Progenitor cell of endocrine pancreas (in vitro differentiated cells): Measurements from ENCODE around the gene FGD4. TPM values are rescaled to one million over a fixed set of nuclear protein-coding genes. Genes with fewer than 3 reads are reported as not detected.

Experiments
- DNase-seq: peaks from one replicate; pipeline ENCODE4 v3.0.0; 2021; ENCODE audit warnings: low spot score; ENCODE audit not compliant: unreplicated experiment
- H3K27ac Mint-ChIP-seq: 2 replicates; pipeline ENCODE4 v1.8.0; 2021; ENCODE audit warnings: mild to moderate bottlenecking, moderate library complexity, mixed read lengths
- H3K27me3 Mint-ChIP-seq: 2 replicates; pipeline ENCODE4 v1.8.0; 2021; ENCODE audit warnings: mixed read lengths
- H3K36me3 Mint-ChIP-seq: 2 replicates; pipeline ENCODE4 v1.8.0; 2022; ENCODE audit warnings: mixed read lengths; ENCODE audit not compliant: insufficient read depth
- H3K4me1 Mint-ChIP-seq: 2 replicates; pipeline ENCODE4 v1.8.0; 2021; ENCODE audit warnings: low read depth, mixed read lengths
- H3K4me3 Mint-ChIP-seq: 2 replicates; pipeline ENCODE4 v1.8.0; 2021; ENCODE audit warnings: low read depth, mild to moderate bottlenecking, moderate library complexity, mixed read lengths
- H3K9me3 Mint-ChIP-seq: 2 replicates; pipeline ENCODE4 v1.8.0; 2021; ENCODE audit warnings: low read depth, mixed read lengths
- total RNA-seq: library from RNA; stranded (reverse); gene quantifications from 2 replicates; pipeline ENCODE4 v1.2.1, GENCODE V29; 2021
- TF ChIP-seq, protein P1 (sequence below): fragments of 200-600 bp; sonication (generic); IDR thresholded peaks from one replicate; pipeline ENCODE4 v1.5.0; 2021; ENCODE audit warnings: antibody characterized with exemption, mild to moderate bottlenecking; ENCODE audit not compliant: unreplicated experiment

The FGD4 gene
- total RNA-seq, 1 donor from 2014 or later, result 83.8 TPM

DNA sequence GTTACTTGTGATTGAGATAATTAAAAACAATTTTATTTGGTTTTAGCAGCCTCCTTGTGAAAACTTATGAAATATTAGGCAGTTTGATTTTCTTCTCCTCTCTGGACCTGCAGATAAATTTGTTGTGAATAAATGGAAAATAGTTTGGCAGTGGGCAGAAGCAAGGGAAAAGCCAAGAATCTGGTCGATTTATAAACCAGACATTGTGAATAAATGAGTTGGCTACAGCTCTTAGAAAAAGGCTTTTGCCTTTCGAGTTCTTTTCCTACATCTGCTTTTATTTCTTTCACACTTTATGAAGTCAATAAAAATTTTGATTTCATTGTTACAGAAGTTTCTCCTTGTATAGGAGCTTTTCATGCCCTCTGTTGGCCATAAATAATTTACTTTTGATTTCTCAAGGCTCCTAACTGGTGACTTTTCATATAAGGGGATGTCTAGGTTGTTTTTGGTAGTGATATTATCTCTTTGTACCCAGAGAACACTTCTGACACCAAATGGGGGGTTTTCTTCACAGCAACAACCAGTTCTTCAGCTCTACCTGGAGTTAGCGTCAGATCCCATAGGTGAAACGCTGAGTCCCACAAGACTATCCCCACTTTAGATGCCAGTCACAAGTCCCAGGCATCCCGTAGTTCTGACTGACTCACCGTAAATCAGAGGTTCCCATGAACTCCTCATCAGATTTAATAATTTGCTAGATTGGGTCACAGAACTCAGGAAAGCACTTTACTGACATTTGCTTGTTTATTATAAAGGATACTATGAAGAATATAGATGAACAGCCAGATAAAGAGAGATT, 143.3 kb downstream of the FGD4 start:
- Mint-ChIP-seq H3K4me3 (no peak overlapping the region), H3K36me3 (peaks cover 3% of the 10 kb centered on the region), H3K27ac (peak overlapping the region; percentile 85), H3K4me1 (peaks cover 43% of the 10 kb centered on the region), H3K9me3 (no peaks in the 10 kb centered on the region), H3K27me3 (no peaks in the 10 kb centered on the region)
- TF ChIP-seq, protein P1, sequence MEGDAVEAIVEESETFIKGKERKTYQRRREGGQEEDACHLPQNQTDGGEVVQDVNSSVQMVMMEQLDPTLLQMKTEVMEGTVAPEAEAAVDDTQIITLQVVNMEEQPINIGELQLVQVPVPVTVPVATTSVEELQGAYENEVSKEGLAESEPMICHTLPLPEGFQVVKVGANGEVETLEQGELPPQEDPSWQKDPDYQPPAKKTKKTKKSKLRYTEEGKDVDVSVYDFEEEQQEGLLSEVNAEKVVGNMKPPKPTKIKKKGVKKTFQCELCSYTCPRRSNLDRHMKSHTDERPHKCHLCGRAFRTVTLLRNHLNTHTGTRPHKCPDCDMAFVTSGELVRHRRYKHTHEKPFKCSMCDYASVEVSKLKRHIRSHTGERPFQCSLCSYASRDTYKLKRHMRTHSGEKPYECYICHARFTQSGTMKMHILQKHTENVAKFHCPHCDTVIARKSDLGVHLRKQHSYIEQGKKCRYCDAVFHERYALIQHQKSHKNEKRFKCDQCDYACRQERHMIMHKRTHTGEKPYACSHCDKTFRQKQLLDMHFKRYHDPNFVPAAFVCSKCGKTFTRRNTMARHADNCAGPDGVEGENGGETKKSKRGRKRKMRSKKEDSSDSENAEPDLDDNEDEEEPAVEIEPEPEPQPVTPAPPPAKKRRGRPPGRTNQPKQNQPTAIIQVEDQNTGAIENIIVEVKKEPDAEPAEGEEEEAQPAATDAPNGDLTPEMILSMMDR, result no peak
- no peak for DNase-seq

DNA sequence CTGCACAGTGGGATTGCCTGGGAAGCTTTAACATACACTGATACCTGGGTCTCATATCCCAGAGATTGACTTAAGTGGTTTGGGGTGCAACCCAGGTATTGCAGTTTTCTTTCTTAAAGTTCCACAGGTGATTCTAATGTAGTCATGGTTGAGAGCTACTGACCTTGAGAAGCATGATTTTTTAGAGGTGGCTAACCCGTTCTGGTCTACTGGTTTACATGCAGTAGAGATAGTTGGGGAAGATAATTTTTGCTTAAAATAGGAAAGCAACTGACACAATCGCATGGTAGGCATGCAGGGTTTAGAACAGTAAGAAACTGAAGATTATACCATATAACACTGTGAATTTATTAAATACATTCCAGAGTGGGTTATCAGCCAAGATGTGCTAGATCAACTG, 145.5 kb downstream of the FGD4 start:
- TF ChIP-seq, protein P1, result no peak
- H3K27ac Mint-ChIP-seq, result no peak overlapping the region
- H3K4me3 Mint-ChIP-seq, result no peak overlapping the region
- no peaks in the 10 kb centered on the region for H3K27me3 Mint-ChIP-seq
- H3K9me3 Mint-ChIP-seq, result no peaks in the 10 kb centered on the region
- H3K36me3 Mint-ChIP-seq, result peaks cover 3% of the 10 kb centered on the region
- DNase-seq, result no peak
- H3K4me1 Mint-ChIP-seq, result peaks cover 54% of the 10 kb centered on the region

GRCh38 chr12:32545413-32545980, 146.1 kb downstream of the FGD4 start:
- TF ChIP-seq, protein P1, result no peak
- H3K36me3 Mint-ChIP-seq, result peaks cover 3% of the 10 kb centered on the region
- peaks cover 51% of the 10 kb centered on the region for H3K4me1 Mint-ChIP-seq
- no peaks in the 10 kb centered on the region for H3K9me3 Mint-ChIP-seq
- H3K27me3 Mint-ChIP-seq, result no peaks in the 10 kb centered on the region
- H3K4me3 Mint-ChIP-seq, result no peak overlapping the region
- no peak overlapping the region for H3K27ac Mint-ChIP-seq
- no peak for DNase-seq

- TF ChIP-seq, protein P1, result no peak
- Mint-ChIP-seq H3K36me3 (peaks cover 3% of the 10 kb centered on the region), H3K4me1 (peaks cover 44% of the 10 kb centered on the region), H3K27me3 (no peaks in the 10 kb centered on the region), H3K9me3 (no peaks in the 10 kb centered on the region), H3K27ac (peak overlapping the region; percentile 67), H3K4me3 (no peak overlapping the region)
- DNase-seq, result no peak
These were observed 146.9 kb downstream of the FGD4 start for GRCh38 chr12:32546272-32546671.

GRCh38 chr12:32548691-32549281, 149.4 kb downstream of the FGD4 start:
- peaks cover 24% of the 10 kb centered on the region for H3K4me1 Mint-ChIP-seq

More at GRCh38 chr12:32548691-32549281, 149.4 kb downstream of the FGD4 start:
- DNase-seq, result no peak
- peaks cover 11% of the 10 kb centered on the region for H3K36me3 Mint-ChIP-seq
- TF ChIP-seq, protein P1, result no peak
- H3K27me3 Mint-ChIP-seq, result no peaks in the 10 kb centered on the region
- peak overlapping the region; percentile 4 for H3K27ac Mint-ChIP-seq
- no peak overlapping the region for H3K4me3 Mint-ChIP-seq
- peaks cover 6% of the 10 kb centered on the region for H3K9me3 Mint-ChIP-seq
